ENCODE data around the gene CTPS2.

The CTPS2 gene

DNA sequence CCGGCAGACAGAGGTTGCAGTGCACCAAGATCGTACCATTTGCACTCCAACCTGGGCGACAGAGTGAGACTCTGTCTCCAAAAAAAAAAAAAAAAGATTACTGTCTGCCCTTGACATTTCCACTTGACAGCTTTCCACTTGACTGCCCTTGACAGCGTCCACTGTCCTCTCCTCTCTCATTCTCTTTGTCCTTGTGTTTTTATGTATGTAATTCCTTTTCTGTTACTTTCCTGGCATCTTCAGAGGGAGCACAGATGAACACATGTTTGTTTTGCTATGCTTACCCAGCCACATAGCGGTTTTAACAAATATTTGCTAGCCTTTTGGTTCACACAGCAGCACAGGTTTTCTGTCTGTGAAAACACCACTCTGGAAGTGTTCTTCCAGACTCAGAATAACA lies 33.2 kb upstream of the CTPS2 start:
- no peak for TF ChIP-seq CTCF (IDR thresholded peaks at IDR 0.05; ENCODE audit: unreplicated experiment in 3 of 3)
- no peaks in the 10 kb centered on the region for H3K27me3 Mint-ChIP-seq (ENCODE audit: low read depth)
- peak overlapping the region in 1 of 3 experiments; percentile 51 for H3K27ac Mint-ChIP-seq
- H3K9me3 Mint-ChIP-seq, result no peaks in the 10 kb centered on the region
- no peak overlapping the region for H3K4me3 Mint-ChIP-seq
- H3K4me1 Mint-ChIP-seq, result no peaks in the 10 kb centered on the region
- peaks cover 62% of the 10 kb centered on the region for H3K36me3 Mint-ChIP-seq (ENCODE audit: low read depth)

- TF ChIP-seq CTCF (IDR thresholded peaks at IDR 0.05; ENCODE audit: unreplicated experiment in 3 of 3), result no peak
- Mint-ChIP-seq H3K4me3 (no peak overlapping the region), H3K36me3 (ENCODE audit: low read depth) (peaks cover 62% of the 10 kb centered on the region), H3K27me3 (ENCODE audit: low read depth) (no peaks in the 10 kb centered on the region), H3K4me1 (no peaks in the 10 kb centered on the region), H3K27ac (no peak overlapping the region), H3K9me3 (no peaks in the 10 kb centered on the region)
These were observed 32.6 kb upstream of the CTPS2 start for GRCh38 chrX:16745102-16745501.

- Mint-ChIP-seq H3K9me3 (no peaks in the 10 kb centered on the region), H3K27me3 (ENCODE audit: low read depth) (no peaks in the 10 kb centered on the region), H3K4me1 (no peaks in the 10 kb centered on the region), H3K4me3 (no peak overlapping the region), H3K36me3 (ENCODE audit: low read depth) (peaks cover 65% of the 10 kb centered on the region), H3K27ac (no peak overlapping the region)
- TF ChIP-seq CTCF (IDR thresholded peaks at IDR 0.05; ENCODE audit: unreplicated experiment in 3 of 3), result no peak
These were observed 31.3 kb upstream of the CTPS2 start for GRCh38 chrX:16743604-16744325.

DNA sequence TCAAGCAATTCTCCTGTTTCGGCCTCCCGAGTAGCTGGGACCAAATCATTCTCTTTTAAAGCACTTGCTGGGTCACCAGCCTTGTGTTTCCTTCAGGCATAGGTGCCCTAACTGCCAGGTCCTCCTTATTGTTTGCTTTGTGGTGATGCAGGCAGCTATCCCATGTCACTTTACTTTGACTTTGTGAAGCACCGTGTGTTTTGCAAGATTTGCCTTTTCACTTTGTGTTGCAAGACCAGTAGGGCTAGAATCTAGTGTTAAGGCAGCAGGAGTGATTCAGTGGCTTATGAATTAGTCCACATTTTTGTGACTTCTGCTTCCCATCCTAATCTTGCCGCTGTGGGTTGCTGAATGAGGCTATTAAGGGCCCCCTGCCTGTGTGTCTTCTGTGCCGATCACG lies 27.1 kb upstream of the CTPS2 start:
- H3K27ac Mint-ChIP-seq, result no peak overlapping the region
- TF ChIP-seq CTCF (IDR thresholded peaks at IDR 0.05; ENCODE audit: unreplicated experiment in 3 of 3), result no peak
- H3K9me3 Mint-ChIP-seq, result no peaks in the 10 kb centered on the region

GRCh38 chrX:16737024-16737423 lies 24.6 kb upstream of the CTPS2 start:
- Mint-ChIP-seq H3K27ac (no peak overlapping the region), H3K4me1 (no peaks in the 10 kb centered on the region)
- no peak for TF ChIP-seq CTCF (IDR thresholded peaks at IDR 0.05; ENCODE audit: unreplicated experiment in 3 of 3)

More for the DNA sequence above, 27.1 kb upstream of the CTPS2 start:
- Mint-ChIP-seq H3K4me3 (no peak overlapping the region), H3K36me3 (ENCODE audit: low read depth) (peaks cover 79% of the 10 kb centered on the region), H3K27me3 (ENCODE audit: low read depth) (no peaks in the 10 kb centered on the region), H3K4me1 (no peaks in the 10 kb centered on the region)

DNA sequence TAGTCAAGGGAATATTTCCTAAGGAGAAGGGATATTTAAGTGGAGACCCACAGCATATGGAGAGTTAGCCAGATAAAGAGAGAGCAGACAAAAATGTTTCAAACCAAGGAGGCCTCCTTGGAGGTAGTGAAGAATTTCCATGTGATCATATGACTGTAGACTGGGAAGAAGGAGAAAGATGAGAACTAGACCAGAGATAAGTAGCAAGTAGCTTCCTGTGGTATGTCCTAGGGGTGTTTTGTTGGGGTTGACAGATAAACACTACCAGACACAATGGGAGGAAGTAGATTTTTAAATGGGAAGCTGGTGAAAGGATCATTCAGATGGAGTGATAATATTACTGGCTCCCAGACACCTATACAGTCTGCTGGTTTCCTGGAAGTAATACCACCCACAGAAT lies 20.5 kb upstream of the CTPS2 start:
- H3K9me3 Mint-ChIP-seq, result peaks cover 2% of the 10 kb centered on the region
- no peak for TF ChIP-seq CTCF (IDR thresholded peaks at IDR 0.05; ENCODE audit: unreplicated experiment in 3 of 3)
- peak overlapping the region in 1 of 3 experiments; percentile 23 for H3K27ac Mint-ChIP-seq
- H3K36me3 Mint-ChIP-seq (ENCODE audit: low read depth), result peaks cover 59% of the 10 kb centered on the region
- no peaks in the 10 kb centered on the region for H3K27me3 Mint-ChIP-seq (ENCODE audit: low read depth)
- H3K4me3 Mint-ChIP-seq, result no peak overlapping the region
- no peaks in the 10 kb centered on the region for H3K4me1 Mint-ChIP-seq

More at GRCh38 chrX:16737024-16737423, 24.6 kb upstream of the CTPS2 start:
- Mint-ChIP-seq H3K9me3 (no peaks in the 10 kb centered on the region), H3K27me3 (ENCODE audit: low read depth) (no peaks in the 10 kb centered on the region), H3K36me3 (ENCODE audit: low read depth) (peaks cover 75% of the 10 kb centered on the region), H3K4me3 (no peak overlapping the region)

Data from nephron (organoid).